IMR-90 (cell line): ENCODE results near the gene DUOX1. TPM values are rescaled to one million over a fixed set of nuclear protein-coding genes. Genes with fewer than 3 reads are reported as not detected.

ENCODE experiments used
- ATAC-seq: fragments of 200-7000 bp; cut with Tn5 transposase; 2 replicates; pipeline ENCODE4 v1.9.1; 2020; ENCODE audit warnings: low read depth, mild to moderate bottlenecking, moderate library complexity
- BruUV-seq: library from RNA; stranded (reverse); fragments of 400-500 nt; replicated peaks from 2 replicates; lab custom pipeline; 2021; lab: Mats Ljungman, UMichigan
- CTCF ChIA-PET: fragments of 300-600 bp; formaldehyde crosslinking; extraction: SDS; loops from one replicate; lab custom pipeline; 2021; ENCODE audit warnings: antibody characterized with exemption; lab: Yijun Ruan, JAX
- POLR2A ChIA-PET: fragments of 300-600 bp; sonication (Branson Sonifier 250); formaldehyde crosslinking; loops from one replicate; lab custom pipeline; 2022; ENCODE audit warnings: antibody characterized with exemption; ENCODE audit not compliant: unreplicated experiment; lab: Charles Lee
- DNase-seq: peaks from one replicate; pipeline ENCODE4 v3.0.0; 2013
- H2AFZ ChIP-seq: replicated peaks from 2 replicates; pipeline ENCODE3; 2013; ENCODE audit warnings: low read length, mild to moderate bottlenecking; ENCODE audit not compliant: poor library complexity
- H2AK5ac ChIP-seq: 2 replicates; pipeline ENCODE4 v1.6.1; 2013; ENCODE audit warnings: low read depth, low read length, inconsistent platforms
- H2AK9ac ChIP-seq: replicated peaks from 2 replicates; pipeline ENCODE3; 2013; ENCODE audit warnings: mild to moderate bottlenecking, low read depth, low read length, moderate library complexity; ENCODE audit not compliant: poor library complexity
- H2BK120ac ChIP-seq: 2 replicates; pipeline ENCODE4 v1.6.1; 2013; ENCODE audit warnings: low read depth, low read length, inconsistent platforms
- H2BK15ac ChIP-seq: 3 replicates; pipeline ENCODE4 v1.6.1; 2013; ENCODE audit warnings: low read depth, low read length, inconsistent platforms
- H2BK20ac ChIP-seq: 2 replicates; pipeline ENCODE4 v1.6.1; 2013; ENCODE audit warnings: low read depth, mild to moderate bottlenecking, inconsistent platforms, low read length, moderate library complexity
- H2BK5ac ChIP-seq: 2 replicates; pipeline ENCODE4 v1.6.1; 2013; ENCODE audit warnings: mild to moderate bottlenecking, low read depth, low read length, inconsistent platforms; ENCODE audit not compliant: poor library complexity, severe bottlenecking
- H3K14ac ChIP-seq: replicated peaks from 2 replicates; pipeline ENCODE4 v1.6.1; 2013; ENCODE audit warnings: low read depth, low read length, inconsistent platforms
- H3K18ac ChIP-seq: 2 replicates; pipeline ENCODE4 v1.6.1; 2013; ENCODE audit warnings: low read depth, low read length, control low read depth
- H3K23ac ChIP-seq: 2 replicates; pipeline ENCODE4 v1.6.1; 2013; ENCODE audit warnings: low read depth, low read length, inconsistent platforms
- H3K27ac ChIP-seq: 2 replicates; pipeline ENCODE4 v1.5.1; 2013; ENCODE audit warnings: mild to moderate bottlenecking, control low read depth, low read length; ENCODE audit not compliant: insufficient read depth
- H3K27me3 ChIP-seq: 2 replicates; pipeline ENCODE4 v1.6.1; 2013; ENCODE audit warnings: low read length; ENCODE audit not compliant: control insufficient read depth, insufficient read depth
- H3K36me3 ChIP-seq: 2 replicates; pipeline ENCODE4 v1.6.1; 2013; ENCODE audit warnings: low read length, mixed read lengths; ENCODE audit not compliant: control insufficient read depth, insufficient read depth
- H3K4ac ChIP-seq: 2 replicates; pipeline ENCODE4 v1.6.1; 2013; ENCODE audit warnings: low read depth, low read length, inconsistent platforms
- H3K4me1 ChIP-seq: 2 replicates; pipeline ENCODE4 v1.6.1; 2013; ENCODE audit warnings: low read length, mixed read lengths; ENCODE audit not compliant: control insufficient read depth, insufficient read depth
- H3K4me2 ChIP-seq: 2 replicates; pipeline ENCODE4 v1.6.1; 2013; ENCODE audit warnings: low read depth, mild to moderate bottlenecking, control low read depth, low read length, moderate library complexity
- H3K4me3 ChIP-seq: 2 replicates; pipeline ENCODE4 v1.5.1; 2013; ENCODE audit warnings: low read depth, mild to moderate bottlenecking, control low read depth, low read length, moderate library complexity; ENCODE audit not compliant: insufficient read depth
- H3K56ac ChIP-seq: 2 replicates; pipeline ENCODE4 v1.6.1; 2013; ENCODE audit warnings: low read length, inconsistent platforms; ENCODE audit not compliant: insufficient read depth; ENCODE audit errors: extremely low read depth
- H3K79me1 ChIP-seq, 2 experiments: 2 replicates each; pipeline ENCODE4 v1.6.1; 2013; ENCODE audit warnings: low read length in 2 of 2, inconsistent platforms in 1 of 2, low read depth in 1 of 2
- H3K9ac ChIP-seq: 2 replicates; pipeline ENCODE4 v1.6.1; 2013; ENCODE audit warnings: low read depth, low read length, control low read depth
- H3K9me1 ChIP-seq: 2 replicates; pipeline ENCODE4 v1.6.1; 2013; ENCODE audit warnings: low read length, inconsistent platforms; ENCODE audit not compliant: insufficient read depth
- H3K9me3 ChIP-seq: 2 replicates; pipeline ENCODE4 v1.6.1; 2013; ENCODE audit warnings: low read length; ENCODE audit not compliant: control insufficient read depth, insufficient read depth
- H4K20me1 ChIP-seq: 2 replicates; pipeline ENCODE4 v1.6.1; 2013; ENCODE audit warnings: low read length, inconsistent platforms; ENCODE audit not compliant: insufficient read depth
- H4K5ac ChIP-seq: 2 replicates; pipeline ENCODE4 v1.6.1; 2013; ENCODE audit warnings: mild to moderate bottlenecking, low read depth, low read length, control low read depth
- H4K8ac ChIP-seq, 2 experiments: 2 replicates each; pipeline ENCODE4 v1.6.1; 2013; ENCODE audit warnings: low read depth in 2 of 2, low read length in 2 of 2, control low read depth in 1 of 2, inconsistent platforms in 1 of 2
- H4K91ac ChIP-seq: 2 replicates; pipeline ENCODE4 v1.6.1; 2013; ENCODE audit warnings: low read depth, low read length, inconsistent platforms; ENCODE audit not compliant: insufficient read depth
- MAZ ChIP-seq: IDR thresholded peaks from 2 replicates; pipeline ENCODE4 v1.6.1; 2012; ENCODE audit warnings: low read depth, mild to moderate bottlenecking, low read length, improper control_type of control experiment, moderate library complexity, borderline replicate concordance
- RAD21 ChIP-seq: IDR thresholded peaks from 2 replicates; pipeline ENCODE4 v1.6.1; 2012; ENCODE audit warnings: low read length, improper control_type of control experiment
- RCOR1 ChIP-seq: IDR thresholded peaks from 2 replicates; pipeline ENCODE4 v1.6.1; 2012; ENCODE audit warnings: mild to moderate bottlenecking, low read length, improper control_type of control experiment; ENCODE audit not compliant: insufficient replicate concordance
- SMC3 ChIP-seq: fragments of 150-350 bp; IDR thresholded peaks from 2 replicates; pipeline ENCODE4 v1.6.1; 2016; ENCODE audit warnings: low read depth, mild to moderate bottlenecking, antibody characterized with exemption, low read length, moderate library complexity
- WGBS, 2 experiments: methylation state at CpG; one replicate each; pipeline versions ENCODE4 v1.1.5 to v1.1.7; 2013; ENCODE audit warnings: missing lambda C conversion rate in 2 of 2; ENCODE audit not compliant: insufficient read length in 1 of 2; ENCODE audit errors: extremely low coverage in 2 of 2; 5-methylcytosine and 5-hydroxymethylcytosine counted together
- dilution Hi-C: fragments of 300-500 bp; cut with HindIII; formaldehyde crosslinking; loops from one replicate; pipeline ENCODE4 v1.14.3; 2018; ENCODE audit warnings: low sequenced_read_pairs; ENCODE audit not compliant: unreplicated experiment
- in situ Hi-C: fragments of 300-500 bp; cut with MboI; formaldehyde crosslinking; loops from 3 replicates; pipeline ENCODE4 v1.14.3; 2019; ENCODE audit warnings: low sequenced_read_pairs, inconsistent platforms, mixed read lengths
- intact Hi-C: fragments of 100-400 bp; cut with micrococcal nuclease; formaldehyde crosslinking; loops from 2 replicates; pipeline ENCODE4 v1.10.0; 2022
- polyA plus RNA-seq, 3 experiments: library from polyadenylated mRNA; depleted of rRNA; stranded (reverse); fragments of >200 nt; gene quantifications; 2 replicates each; pipeline ENCODE4 v1.2.3, GENCODE V29; 2012; ENCODE audit warnings: low replicate concordance in 1 of 3
- total RNA-seq: library from RNA; depleted of rRNA; stranded (reverse); fragments of >200 nt; gene quantifications from 2 replicates; pipeline ENCODE4 v1.2.3, GENCODE V29; 2012
- TF ChIP-seq, protein P1 (sequence below): conservative IDR thresholded peaks from 2 replicates; pipeline ENCODE4 v1.5.1; 2012; ENCODE audit warnings: mild to moderate bottlenecking, low read depth, low read length, improper control_type of control experiment

The DUOX1 gene
- total and polyA plus RNA-seq, 2 of the 4 experiments (the other 2 are of a cell fraction) = not detected

DNA sequence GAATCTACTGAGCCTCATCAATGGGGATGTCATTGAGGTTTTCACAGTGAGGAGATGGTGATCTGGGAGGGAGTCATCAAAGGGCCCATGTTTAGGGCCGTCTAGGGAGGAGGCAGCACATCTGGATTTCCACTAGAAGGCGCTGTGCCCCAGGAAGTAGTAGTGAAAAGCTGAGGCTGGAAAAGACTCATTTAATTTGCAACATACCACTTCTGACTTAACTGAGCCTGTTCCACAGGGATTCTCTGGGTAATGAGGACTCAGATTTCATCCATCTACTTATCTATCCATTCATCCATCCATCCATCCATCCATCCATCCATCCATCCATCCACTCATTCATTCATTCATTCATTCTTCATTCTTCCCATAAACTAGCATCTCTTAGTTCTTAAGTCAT is 75.4 kb downstream of the DUOX1 start:
- ChIA-PET CTCF (interaction anchor here (0.8 to 2.8 kb wide), 7 partner anchors 14 to 252 kb away, joined by 3 to 15 read pairs (median 3); no protein-coding TSS in a partner anchor), POLR2A (no interaction called here)
- no peak overlapping the region for H4K5ac ChIP-seq
- no peak overlapping the region for H3K14ac ChIP-seq
- H3K9me1 ChIP-seq = no peaks in the 10 kb centered on the region
- no peak overlapping the region for H2AFZ ChIP-seq
- H2AK5ac ChIP-seq = no peak overlapping the region
- no peak overlapping the region for H2BK20ac ChIP-seq
- DNase-seq (peak; percentile 69), ATAC-seq (peak; percentile 22; the same call in 1 of the 2 replicates)
- H3K27ac ChIP-seq = no peak overlapping the region
- H2BK120ac ChIP-seq = no peak overlapping the region
- H3K4ac ChIP-seq = no peak overlapping the region
- intact Hi-C loops = loop anchor here (1.0 to 5.0 kb wide), 3 partner anchors 42 to 194 kb away; partner anchors contain the start of gene GATM
- in situ Hi-C loops = no loop called here
- H3K23ac ChIP-seq = no peak overlapping the region
- no peaks in the 10 kb centered on the region for H3K79me1 ChIP-seq
- no peaks in the 10 kb centered on the region for H3K4me1 ChIP-seq
- H2BK5ac ChIP-seq = no peak overlapping the region
- no peak overlapping the region for H3K56ac ChIP-seq
- no peaks in the 10 kb centered on the region for H3K36me3 ChIP-seq
- peak; percentile 69 for TF ChIP-seq SMC3
- TF ChIP-seq RCOR1 = no peak
- TF ChIP-seq, protein P1, sequence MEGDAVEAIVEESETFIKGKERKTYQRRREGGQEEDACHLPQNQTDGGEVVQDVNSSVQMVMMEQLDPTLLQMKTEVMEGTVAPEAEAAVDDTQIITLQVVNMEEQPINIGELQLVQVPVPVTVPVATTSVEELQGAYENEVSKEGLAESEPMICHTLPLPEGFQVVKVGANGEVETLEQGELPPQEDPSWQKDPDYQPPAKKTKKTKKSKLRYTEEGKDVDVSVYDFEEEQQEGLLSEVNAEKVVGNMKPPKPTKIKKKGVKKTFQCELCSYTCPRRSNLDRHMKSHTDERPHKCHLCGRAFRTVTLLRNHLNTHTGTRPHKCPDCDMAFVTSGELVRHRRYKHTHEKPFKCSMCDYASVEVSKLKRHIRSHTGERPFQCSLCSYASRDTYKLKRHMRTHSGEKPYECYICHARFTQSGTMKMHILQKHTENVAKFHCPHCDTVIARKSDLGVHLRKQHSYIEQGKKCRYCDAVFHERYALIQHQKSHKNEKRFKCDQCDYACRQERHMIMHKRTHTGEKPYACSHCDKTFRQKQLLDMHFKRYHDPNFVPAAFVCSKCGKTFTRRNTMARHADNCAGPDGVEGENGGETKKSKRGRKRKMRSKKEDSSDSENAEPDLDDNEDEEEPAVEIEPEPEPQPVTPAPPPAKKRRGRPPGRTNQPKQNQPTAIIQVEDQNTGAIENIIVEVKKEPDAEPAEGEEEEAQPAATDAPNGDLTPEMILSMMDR = peak; percentile 85
- peak; percentile 80 for TF ChIP-seq RAD21
- peak; percentile 28; the same call in 1 of the 2 replicates for TF ChIP-seq MAZ
- no peak overlapping the region for H3K4me2 ChIP-seq
- no peaks in the 10 kb centered on the region for H4K20me1 ChIP-seq
- H4K91ac ChIP-seq = no peak overlapping the region
- dilution Hi-C loops = no loop called here
- H3K9ac ChIP-seq = no peak overlapping the region
- H3K18ac ChIP-seq = no peak overlapping the region
- no peak overlapping the region for H2BK15ac ChIP-seq
- no peak overlapping the region for H2AK9ac ChIP-seq
- no TSS peak for BruUV-seq
- no peaks in the 10 kb centered on the region for H3K9me3 ChIP-seq
- no peak overlapping the region for H4K8ac ChIP-seq
- no CpG with 5 or more reads among the region's 2 CpGs for WGBS, 2 experiments
- H3K27me3 ChIP-seq = no peaks in the 10 kb centered on the region; the same call in 1 of the 2 replicates
- no peak overlapping the region for H3K4me3 ChIP-seq
